C4-2B (cell line): ENCODE measurements around the gene CLMP.

ENCODE experiments used
- ZFX ChIP-seq: fragments of 450-650 bp; IDR thresholded peaks from 2 replicates; pipeline ENCODE4 v1.6.1; 2017
- TF ChIP-seq, protein P1 (sequence below): fragments of 450-650 bp; conservative IDR thresholded peaks from 2 replicates; pipeline ENCODE4 v1.5.1; 2017; ENCODE audit warnings: mild to moderate bottlenecking

DNA sequence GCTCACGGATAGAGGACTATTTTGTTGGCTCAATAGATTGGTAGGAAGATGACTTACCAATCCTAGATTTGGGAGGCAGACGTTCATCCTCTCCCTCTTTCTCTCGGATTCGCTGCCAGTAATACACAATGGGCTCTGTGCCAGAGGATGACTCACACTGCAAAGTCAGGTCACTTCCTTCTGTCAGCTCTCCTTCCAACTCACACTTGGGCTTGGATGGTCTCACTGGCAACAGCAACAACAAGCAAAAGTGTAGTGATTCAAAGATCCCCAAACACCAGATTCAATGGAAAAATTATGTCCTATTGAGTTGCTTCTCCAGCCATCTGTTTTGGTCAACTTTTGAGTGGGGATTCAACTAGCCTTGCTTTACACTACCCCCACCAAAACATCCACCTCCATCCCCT, 111.4 kb downstream of the CLMP start:
- TF ChIP-seq, protein P1, sequence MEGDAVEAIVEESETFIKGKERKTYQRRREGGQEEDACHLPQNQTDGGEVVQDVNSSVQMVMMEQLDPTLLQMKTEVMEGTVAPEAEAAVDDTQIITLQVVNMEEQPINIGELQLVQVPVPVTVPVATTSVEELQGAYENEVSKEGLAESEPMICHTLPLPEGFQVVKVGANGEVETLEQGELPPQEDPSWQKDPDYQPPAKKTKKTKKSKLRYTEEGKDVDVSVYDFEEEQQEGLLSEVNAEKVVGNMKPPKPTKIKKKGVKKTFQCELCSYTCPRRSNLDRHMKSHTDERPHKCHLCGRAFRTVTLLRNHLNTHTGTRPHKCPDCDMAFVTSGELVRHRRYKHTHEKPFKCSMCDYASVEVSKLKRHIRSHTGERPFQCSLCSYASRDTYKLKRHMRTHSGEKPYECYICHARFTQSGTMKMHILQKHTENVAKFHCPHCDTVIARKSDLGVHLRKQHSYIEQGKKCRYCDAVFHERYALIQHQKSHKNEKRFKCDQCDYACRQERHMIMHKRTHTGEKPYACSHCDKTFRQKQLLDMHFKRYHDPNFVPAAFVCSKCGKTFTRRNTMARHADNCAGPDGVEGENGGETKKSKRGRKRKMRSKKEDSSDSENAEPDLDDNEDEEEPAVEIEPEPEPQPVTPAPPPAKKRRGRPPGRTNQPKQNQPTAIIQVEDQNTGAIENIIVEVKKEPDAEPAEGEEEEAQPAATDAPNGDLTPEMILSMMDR, result no peak
- no peak for TF ChIP-seq ZFX
